ENCODE measurements around the gene PCBP2.

DNA sequence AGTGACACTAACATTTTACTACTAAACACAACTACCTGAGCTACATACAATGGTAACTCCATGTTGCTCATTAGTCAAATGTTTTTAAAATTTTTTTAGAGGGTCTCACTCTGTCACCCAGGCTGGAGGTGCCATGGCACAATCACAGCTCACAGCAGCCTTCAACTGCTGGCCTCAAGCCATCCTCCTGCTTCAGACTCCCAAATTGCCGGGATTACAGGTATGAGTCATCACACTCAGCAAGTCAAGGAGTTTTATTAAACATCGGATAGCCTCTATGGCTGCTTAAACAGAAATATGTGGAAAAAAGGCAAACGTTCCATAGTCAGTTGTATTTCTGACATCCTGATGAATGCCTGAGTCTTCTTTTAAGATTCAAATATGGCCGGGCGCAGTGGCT lies 66.5 kb downstream of the PCBP2 start:
- TF ChIP-seq, protein P1, sequence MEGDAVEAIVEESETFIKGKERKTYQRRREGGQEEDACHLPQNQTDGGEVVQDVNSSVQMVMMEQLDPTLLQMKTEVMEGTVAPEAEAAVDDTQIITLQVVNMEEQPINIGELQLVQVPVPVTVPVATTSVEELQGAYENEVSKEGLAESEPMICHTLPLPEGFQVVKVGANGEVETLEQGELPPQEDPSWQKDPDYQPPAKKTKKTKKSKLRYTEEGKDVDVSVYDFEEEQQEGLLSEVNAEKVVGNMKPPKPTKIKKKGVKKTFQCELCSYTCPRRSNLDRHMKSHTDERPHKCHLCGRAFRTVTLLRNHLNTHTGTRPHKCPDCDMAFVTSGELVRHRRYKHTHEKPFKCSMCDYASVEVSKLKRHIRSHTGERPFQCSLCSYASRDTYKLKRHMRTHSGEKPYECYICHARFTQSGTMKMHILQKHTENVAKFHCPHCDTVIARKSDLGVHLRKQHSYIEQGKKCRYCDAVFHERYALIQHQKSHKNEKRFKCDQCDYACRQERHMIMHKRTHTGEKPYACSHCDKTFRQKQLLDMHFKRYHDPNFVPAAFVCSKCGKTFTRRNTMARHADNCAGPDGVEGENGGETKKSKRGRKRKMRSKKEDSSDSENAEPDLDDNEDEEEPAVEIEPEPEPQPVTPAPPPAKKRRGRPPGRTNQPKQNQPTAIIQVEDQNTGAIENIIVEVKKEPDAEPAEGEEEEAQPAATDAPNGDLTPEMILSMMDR (IDR thresholded peaks at IDR 0.05 in 2 of 3, conservative IDR thresholded peaks at IDR 0.05 in 1 of 3; ENCODE audit: control insufficient read depth in 2 of 3, extremely low read depth in 1 of 3, insufficient read depth in 1 of 3, low read depth in 3 of 3, low read length in 3 of 3), result no peak
- TF ChIP-seq FOXM1 (IDR thresholded peaks at IDR 0.05; ENCODE audit: low read depth, low read length), result no peak
- TF ChIP-seq, protein P2, sequence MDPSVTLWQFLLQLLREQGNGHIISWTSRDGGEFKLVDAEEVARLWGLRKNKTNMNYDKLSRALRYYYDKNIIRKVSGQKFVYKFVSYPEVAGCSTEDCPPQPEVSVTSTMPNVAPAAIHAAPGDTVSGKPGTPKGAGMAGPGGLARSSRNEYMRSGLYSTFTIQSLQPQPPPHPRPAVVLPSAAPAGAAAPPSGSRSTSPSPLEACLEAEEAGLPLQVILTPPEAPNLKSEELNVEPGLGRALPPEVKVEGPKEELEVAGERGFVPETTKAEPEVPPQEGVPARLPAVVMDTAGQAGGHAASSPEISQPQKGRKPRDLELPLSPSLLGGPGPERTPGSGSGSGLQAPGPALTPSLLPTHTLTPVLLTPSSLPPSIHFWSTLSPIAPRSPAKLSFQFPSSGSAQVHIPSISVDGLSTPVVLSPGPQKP (IDR thresholded peaks at IDR 0.05; ENCODE audit: low read depth, low read length), result no peak
- no peak for TF ChIP-seq CHD2 (IDR thresholded peaks at IDR 0.05; ENCODE audit: borderline replicate concordance, low read depth, low read length)
- TF ChIP-seq, protein P3, sequence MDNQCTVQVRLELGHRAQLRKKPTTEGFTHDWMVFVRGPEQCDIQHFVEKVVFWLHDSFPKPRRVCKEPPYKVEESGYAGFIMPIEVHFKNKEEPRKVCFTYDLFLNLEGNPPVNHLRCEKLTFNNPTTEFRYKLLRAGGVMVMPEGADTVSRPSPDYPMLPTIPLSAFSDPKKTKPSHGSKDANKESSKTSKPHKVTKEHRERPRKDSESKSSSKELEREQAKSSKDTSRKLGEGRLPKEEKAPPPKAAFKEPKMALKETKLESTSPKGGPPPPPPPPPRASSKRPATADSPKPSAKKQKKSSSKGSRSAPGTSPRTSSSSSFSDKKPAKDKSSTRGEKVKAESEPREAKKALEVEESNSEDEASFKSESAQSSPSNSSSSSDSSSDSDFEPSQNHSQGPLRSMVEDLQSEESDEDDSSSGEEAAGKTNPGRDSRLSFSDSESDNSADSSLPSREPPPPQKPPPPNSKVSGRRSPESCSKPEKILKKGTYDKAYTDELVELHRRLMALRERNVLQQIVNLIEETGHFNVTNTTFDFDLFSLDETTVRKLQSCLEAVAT (IDR thresholded peaks at IDR 0.05), result no peak
- TF ChIP-seq TBL1XR1 (IDR thresholded peaks at IDR 0.05; ENCODE audit: low read depth, low read length), result no peak
- no peak for TF ChIP-seq POLR2A (IDR thresholded peaks at IDR 0.05; ENCODE audit: low read depth, low read length)
- no peak for TF ChIP-seq RAD21 (IDR thresholded peaks at IDR 0.05; ENCODE audit: insufficient read depth, low read depth, low read length)

Data from GM12878 (cell line).